SJSA1 (cell line): ENCODE data around the gene ERVV-1. TPM values are rescaled to one million over a fixed set of nuclear protein-coding genes. Genes with fewer than 3 reads are reported as not detected.

Experiments used
- DNase-seq, 2 experiments: peaks; one replicate each; pipeline ENCODE4 v3.0.0-alpha.2; 2015 to 2020; ENCODE audit warnings: low spot score in 2 of 2, low read depth in 1 of 2
- H3K27ac ChIP-seq: fragments of 250-450 bp; sonication (Bioruptor Pico); 2 replicates; pipeline ENCODE4 v1.5.1; 2020; ENCODE audit warnings: mild to moderate bottlenecking, moderate library complexity
- H3K27me3 ChIP-seq: fragments of 250-450 bp; sonication (Bioruptor Pico); replicated peaks from 2 replicates; pipeline ENCODE4 v1.5.1; 2020; ENCODE audit warnings: mild to moderate bottlenecking, moderate library complexity
- H3K36me3 ChIP-seq: fragments of 250-450 bp; sonication (Bioruptor Pico); 2 replicates; pipeline ENCODE4 v1.5.1; 2020; ENCODE audit warnings: mild to moderate bottlenecking
- H3K4me1 ChIP-seq: fragments of 250-450 bp; sonication (Bioruptor Pico); replicated peaks from 2 replicates; pipeline ENCODE4 v1.6.1; 2021; ENCODE audit warnings: mild to moderate bottlenecking
- H3K4me3 ChIP-seq: fragments of 250-450 bp; sonication (Bioruptor Pico); 2 replicates; pipeline ENCODE4 v1.5.1; 2020; ENCODE audit warnings: mild to moderate bottlenecking
- H3K9me3 ChIP-seq: fragments of 250-450 bp; sonication (Bioruptor Pico); replicated peaks from 2 replicates; pipeline ENCODE4 v1.5.1; 2020; ENCODE audit warnings: mild to moderate bottlenecking
- total RNA-seq: library from RNA; depleted of rRNA; stranded (reverse); fragments of >200 nt; shearing (Covaris generic); gene quantifications from 2 replicates; pipeline ENCODE4 v1.2.3, GENCODE V29; 2014; rRNA removed

Gene ERVV-1
- total RNA-seq, 1 experiment from 2014 or later: not detected

DNA sequence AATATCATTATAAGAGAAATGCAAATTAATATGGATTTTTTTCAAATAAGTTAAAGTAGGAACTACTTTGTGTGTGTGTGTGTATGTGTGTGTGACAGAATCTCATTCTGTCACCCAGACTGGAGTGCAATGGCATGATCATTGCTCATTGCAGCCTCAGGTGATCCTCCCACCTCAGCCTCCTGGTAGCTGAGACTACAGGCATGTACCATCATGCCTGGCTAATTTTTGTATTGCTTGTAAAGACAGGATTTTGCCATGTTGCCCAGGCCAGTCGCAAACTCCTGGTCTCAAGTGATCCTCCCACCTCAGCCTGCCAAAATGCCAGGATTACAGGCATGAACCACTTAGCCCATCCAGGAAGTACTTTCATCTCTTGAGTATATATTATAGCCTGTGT lies 27.6 kb downstream of the ERVV-1 start:
- no peaks in the 10 kb centered on the region for H3K27me3 ChIP-seq
- H3K27ac ChIP-seq: no peak overlapping the region
- H3K4me1 ChIP-seq: no peaks in the 10 kb centered on the region
- no peak overlapping the region for H3K4me3 ChIP-seq
- no peak for DNase-seq
- no peaks in the 10 kb centered on the region for H3K36me3 ChIP-seq
- peaks cover 1% of the 10 kb centered on the region; the same call in 1 of the 2 replicates for H3K9me3 ChIP-seq

DNA sequence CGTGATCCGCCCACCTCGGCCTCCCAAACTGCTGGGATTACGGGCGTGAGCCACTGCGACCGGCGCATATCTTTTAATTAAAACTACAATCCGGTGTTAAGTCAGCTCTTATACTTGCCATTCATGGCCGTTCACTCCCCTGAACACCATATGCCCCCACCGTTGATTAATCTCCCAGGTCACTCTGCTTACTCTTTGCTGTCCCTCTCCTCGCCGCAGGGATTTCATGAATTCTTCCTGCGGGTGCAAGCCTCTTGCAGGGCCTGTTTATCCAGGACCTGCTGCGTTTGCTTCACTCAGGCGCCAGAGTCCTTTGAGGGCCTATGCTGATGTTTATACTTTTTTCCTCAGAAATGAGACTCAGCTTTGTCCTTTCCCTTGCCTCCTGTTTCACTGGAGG lies 31.8 kb downstream of the ERVV-1 start:
- Histone ChIP-seq H3K27me3 (no peaks in the 10 kb centered on the region), H3K4me1 (no peaks in the 10 kb centered on the region), H3K4me3 (no peak overlapping the region), H3K27ac (no peak overlapping the region), H3K36me3 (no peaks in the 10 kb centered on the region), H3K9me3 (peaks cover 10% of the 10 kb centered on the region)
- no peak for DNase-seq

DNA sequence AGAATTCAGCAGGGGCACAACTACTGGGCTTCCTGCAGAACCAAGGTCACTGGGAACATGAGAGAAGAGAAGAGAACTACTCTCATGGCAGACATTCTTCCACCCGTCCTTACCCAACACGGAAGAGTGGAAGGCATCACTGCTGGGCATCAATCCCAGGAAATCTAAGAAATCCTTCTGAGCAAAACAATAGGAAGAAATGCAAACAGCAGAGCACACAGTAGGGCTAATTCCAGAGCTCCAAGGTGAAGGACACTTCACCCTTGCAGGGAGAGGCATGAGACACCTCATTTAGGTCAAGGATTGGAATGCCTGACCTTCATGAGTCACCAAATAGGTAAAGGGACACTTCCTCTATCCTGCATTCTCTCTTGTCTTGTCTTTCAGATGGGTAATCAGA lies 33.7 kb downstream of the ERVV-1 start:
- H3K4me3 ChIP-seq: no peak overlapping the region
- H3K27me3 ChIP-seq: no peaks in the 10 kb centered on the region
- no peaks in the 10 kb centered on the region for H3K36me3 ChIP-seq
- H3K4me1 ChIP-seq: no peaks in the 10 kb centered on the region
- peaks cover 13% of the 10 kb centered on the region for H3K9me3 ChIP-seq
- no peak overlapping the region for H3K27ac ChIP-seq
- DNase-seq: no peak

DNA sequence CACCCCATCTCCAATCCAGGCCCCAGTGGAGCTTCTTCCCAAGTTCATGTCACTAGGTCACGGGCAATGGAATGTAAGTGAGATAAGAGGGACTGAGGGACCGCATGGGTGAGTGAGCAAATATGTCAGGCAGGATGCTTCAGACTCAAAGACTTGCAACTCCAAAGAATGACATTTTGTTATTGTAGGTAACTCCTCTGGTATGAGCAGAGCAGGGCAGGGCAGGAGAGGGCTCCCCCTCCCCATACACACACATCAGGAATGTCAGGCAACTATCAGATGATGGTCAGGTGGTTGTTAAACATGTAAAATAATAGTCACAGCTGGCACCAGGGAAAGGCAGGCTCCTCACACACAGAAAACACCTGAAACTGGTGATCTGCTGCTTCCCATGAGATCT lies 41.4 kb downstream of the ERVV-1 start:
- Histone ChIP-seq H3K36me3 (no peaks in the 10 kb centered on the region), H3K27ac (no peak overlapping the region), H3K4me3 (no peak overlapping the region), H3K4me1 (no peaks in the 10 kb centered on the region), H3K27me3 (no peaks in the 10 kb centered on the region), H3K9me3 (peaks cover 13% of the 10 kb centered on the region; the same call in 1 of the 2 replicates)
- no peak for DNase-seq

DNA sequence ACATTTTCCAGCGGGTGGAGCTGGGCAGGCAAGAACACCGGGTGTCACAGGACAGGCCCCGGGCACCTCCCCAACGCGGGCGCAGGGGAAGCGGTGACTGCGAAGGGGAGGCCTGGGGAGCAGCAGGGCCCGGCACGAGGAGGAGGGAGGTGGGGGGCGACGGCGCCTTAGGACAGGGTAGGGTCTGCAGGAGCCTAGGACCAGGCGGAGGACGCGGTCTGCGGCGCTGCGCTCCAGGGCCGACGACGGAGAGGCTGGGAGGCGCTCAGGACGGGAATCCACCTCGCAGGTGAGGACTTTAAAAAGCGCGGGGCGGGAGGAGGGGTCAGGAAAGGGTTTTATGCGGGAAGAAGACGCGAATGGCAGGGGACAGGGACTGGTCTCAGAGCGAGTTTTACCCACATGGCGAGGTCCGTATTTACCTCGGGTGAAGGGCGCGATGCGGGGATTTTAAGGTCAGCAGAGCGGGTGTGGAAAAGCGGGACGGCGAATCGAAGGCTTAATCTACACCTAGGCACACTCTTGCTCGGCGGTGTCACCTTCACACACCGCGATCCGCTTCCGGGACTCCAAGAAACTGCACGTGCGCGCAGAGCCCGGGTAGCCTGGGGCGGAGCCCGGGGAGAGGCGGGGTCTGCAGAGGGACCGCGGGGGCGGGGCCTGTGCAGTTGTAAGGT lies 44.3 kb downstream of the ERVV-1 start:
- H3K4me3 ChIP-seq: no peak overlapping the region
- H3K36me3 ChIP-seq: no peaks in the 10 kb centered on the region
- H3K27me3 ChIP-seq: no peaks in the 10 kb centered on the region
- peaks cover 12% of the 10 kb centered on the region; the same call in 1 of the 2 replicates for H3K9me3 ChIP-seq
- DNase-seq: no peak
- no peaks in the 10 kb centered on the region for H3K4me1 ChIP-seq
- no peak overlapping the region for H3K27ac ChIP-seq

Other genes starting within 250 kb of the ERVV-1 start
- gene ZNF600, start 227.1 kb upstream of the ERVV-1 start, total RNA-seq: 2.1 and 2.9 TPM in 2 replicates
- gene ZNF28, start 192.3 kb upstream of the ERVV-1 start, total RNA-seq: 12.9 and 29.1 TPM in 2 replicates
- 25.5 and 37.5 TPM in 2 replicates for gene ZNF468, start 156.3 kb upstream of the ERVV-1 start, total RNA-seq
- gene ZNF320, start 116.3 kb upstream of the ERVV-1 start, total RNA-seq: 12.3 and 13.3 TPM in 2 replicates
- 2.4 and 6.9 TPM in 2 replicates for gene ZNF888, start 90.5 kb upstream of the ERVV-1 start, total RNA-seq
- gene ZNF816, start 51.0 kb upstream of the ERVV-1 start, total RNA-seq: 9.5 and 16.3 TPM in 2 replicates
- gene ERVV-2, start 30.8 kb downstream of the ERVV-1 start, total RNA-seq: not detected in 2 replicates
- 6.7 and 13.1 TPM in 2 replicates for gene ZNF160, start 89.5 kb downstream of the ERVV-1 start, total RNA-seq
- 3.2 and 9.7 TPM in 2 replicates for gene ZNF415, start 119.0 kb downstream of the ERVV-1 start, total RNA-seq
- 7.0 and 8.4 TPM in 2 replicates for gene ZNF347, start 145.1 kb downstream of the ERVV-1 start, total RNA-seq
- 0.69 and 3.0 TPM in 2 replicates for gene ZNF665, start 179.4 kb downstream of the ERVV-1 start, total RNA-seq
- 1.9 and 5.4 TPM in 2 replicates for gene ZNF677, start 241.0 kb downstream of the ERVV-1 start, total RNA-seq
- gene VN1R2, start 244.4 kb downstream of the ERVV-1 start, total RNA-seq: not detected in 2 replicates